ENCODE data around the gene TAOK1.
"Not testable (repeated sequence)": the region's sequence is repeated elsewhere in the genome, so short reads cannot be mapped to it uniquely, and the experiment has no call there.

TAOK1 gene

DNA sequence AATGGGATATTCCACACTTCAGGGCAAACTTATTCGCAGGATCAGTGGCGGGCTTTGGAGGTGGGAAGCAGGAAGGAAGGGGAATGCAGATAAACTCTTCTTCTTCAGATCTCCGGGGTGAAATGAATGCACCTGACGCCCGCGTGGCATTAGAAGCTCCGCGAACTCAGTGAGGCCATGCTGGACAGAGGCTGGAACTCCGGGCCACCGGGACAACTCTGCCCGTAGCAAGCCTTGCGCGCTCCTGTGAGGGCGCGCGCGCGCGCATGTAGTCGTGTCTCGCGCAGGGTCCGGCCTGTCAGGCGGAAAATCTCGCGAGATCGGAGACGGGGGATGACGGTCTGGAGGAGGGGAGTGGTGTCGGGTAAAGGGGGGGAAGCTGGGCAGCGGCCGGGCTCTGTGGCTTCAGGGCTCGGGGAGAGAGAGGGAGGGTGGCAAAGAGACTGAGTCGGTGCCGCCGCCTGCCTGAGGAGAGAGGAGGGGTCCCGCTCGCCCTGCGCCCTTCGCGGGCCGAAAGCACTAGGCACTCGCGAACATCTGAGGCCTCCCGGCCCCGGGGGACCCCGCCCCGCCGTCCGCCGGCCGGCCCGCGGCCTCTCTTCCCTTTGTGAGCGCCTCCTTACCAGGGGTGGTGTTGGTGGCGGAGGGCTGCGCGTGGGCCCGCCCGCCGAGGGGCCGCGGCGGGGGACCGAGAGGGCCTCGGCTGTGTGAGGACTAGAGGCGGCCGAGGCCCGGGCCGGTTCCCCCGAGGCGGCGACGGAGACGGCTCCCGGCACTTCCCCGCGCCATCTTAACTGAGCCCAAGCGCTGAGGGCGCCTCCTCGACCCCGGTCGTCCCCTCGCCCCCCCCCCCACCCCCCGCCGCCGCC is at the start of gene TAOK1:
Gene TAOK1, plus strand, starts transcription at position 382 of the 869 bp plus-strand sequence. CDS start 61,186 bp downstream, outside the sequence.
- peak; percentile 95 for DNase-seq (ENCODE audit: low read depth)

DNA sequence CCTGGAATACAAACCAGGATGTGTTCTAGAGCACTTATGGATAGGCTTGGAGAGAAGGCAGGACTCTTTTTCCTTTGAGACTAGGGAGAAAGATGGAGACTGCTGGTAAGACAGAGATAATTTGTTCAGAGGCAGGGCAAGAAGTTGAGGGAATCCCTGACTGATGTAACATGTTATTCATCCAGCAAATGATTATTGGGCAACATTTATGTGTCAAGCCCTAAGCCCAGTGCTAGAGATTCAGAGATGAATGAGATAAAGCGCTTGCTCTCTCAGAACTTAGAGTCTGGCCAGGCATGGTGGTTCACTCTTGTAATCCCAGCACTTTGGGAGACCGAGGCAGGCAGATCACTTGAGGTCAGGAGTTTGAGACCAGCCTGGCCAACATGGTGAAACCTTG is 48.4 kb upstream of the TAOK1 start:
- DNase-seq (ENCODE audit: low read depth): no peak

DNA sequence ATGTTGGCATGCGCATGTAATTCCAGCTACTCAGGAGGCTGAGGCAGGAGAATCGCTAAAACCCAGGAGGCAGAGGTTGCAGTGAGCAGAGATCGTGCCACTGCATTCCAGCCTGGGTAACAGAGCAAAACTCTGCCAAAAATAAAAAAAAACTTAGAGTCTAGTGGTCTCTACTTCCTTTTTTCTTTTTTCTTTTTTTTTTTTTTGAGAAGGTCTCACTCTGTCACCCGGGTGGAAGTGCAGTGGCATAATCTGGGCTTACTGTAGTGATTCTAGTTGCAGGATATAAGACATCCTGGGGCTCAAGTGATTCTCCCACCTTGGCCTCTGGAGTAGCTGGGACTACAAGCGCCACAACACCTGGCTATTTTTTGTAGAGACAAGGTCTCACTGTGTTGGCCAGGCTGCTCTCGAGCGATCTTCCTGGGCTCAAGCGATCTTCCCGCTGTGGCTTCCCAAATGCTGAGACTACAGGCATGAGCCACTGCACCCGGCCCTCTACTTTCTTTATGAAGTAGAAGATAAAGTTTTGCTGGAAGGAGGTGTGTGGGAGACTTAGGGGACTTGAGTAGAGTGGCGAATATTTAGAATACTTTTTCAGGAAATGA is 47.9 kb upstream of the TAOK1 start:
- DNase-seq (ENCODE audit: low read depth): no peak

DNA sequence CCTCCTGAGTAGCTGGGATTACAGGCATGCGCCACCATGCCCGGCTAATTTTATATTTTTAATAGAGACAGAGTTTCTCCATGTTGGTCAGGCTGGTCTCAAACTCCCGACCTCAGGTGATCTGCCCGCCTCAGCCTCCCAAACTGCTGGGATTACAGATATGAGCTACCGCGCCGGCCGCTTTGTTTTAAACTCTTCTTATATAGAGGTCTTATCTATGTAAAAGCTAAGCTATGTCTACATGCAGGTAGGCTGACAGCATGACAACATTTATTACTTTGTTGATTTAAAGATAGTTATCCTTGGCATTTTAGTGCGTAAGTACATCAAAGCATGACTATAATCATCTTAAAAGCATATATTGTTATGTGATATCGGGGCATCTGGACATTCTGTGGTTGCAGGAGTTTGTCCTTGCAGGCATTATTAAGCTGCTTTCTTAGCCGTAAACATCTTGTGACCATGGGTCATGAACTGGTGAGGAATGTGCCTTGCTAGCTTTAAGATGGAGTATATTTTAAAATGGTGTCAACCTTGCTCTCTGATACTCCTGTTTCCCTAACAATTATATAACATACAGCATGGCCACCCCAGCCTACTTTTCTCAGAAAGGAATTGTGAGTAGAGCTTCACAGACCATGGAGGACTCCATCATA is 45.8 kb upstream of the TAOK1 start:
- no peak for DNase-seq (ENCODE audit: low read depth)

GRCh38 chr17:29345066-29345465 is 45.1 kb upstream of the TAOK1 start:
- DNase-seq (ENCODE audit: low read depth): no peak

- not testable (repeated sequence) for DNase-seq (ENCODE audit: low read depth)
Measured at GRCh38 chr17:29345470-29345869, 44.7 kb upstream of the TAOK1 start.

DNA sequence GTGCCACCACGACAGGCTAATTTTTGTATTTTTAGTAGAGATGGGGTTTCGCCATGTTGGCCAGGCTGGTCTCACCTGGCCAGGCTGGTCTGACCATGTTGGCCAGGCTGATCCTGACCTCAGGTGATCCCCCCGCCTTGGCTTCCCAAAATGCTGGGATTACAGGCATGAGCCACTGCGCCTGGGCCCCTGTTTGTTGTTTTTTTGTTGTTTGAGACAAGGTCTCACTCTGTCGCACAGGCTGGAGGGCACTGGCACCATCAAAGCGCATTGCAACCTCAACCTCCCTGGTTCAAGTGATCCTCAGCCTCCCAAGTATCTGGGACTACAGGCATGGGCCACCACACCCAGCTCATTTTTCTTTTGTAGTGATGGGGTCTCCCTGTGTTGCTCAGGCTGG is 43.7 kb upstream of the TAOK1 start:
- DNase-seq (ENCODE audit: low read depth): no peak

GRCh38 chr17:29347831-29348629 is 42.1 kb upstream of the TAOK1 start:
- no peak for DNase-seq (ENCODE audit: low read depth)

DNA sequence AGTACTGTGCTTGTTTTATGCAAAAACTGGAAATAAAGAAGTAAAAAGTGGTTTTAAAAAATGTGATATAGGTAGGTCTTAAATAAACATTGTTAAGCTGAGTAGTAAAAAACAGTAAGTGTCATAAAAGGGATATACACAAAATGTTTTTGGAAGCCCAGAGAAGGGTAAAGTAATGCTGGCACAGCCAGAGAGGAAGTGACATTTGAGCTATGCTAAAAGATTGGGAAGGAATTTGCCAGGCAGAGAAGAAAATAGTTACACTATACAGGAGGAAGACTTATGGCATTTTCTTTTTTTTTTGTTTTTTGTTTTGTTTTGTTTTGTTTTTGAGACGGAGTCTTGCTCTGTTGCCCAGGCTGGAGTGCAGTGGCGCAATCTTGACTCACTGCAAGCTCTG is 40.8 kb upstream of the TAOK1 start:
- no peak for DNase-seq (ENCODE audit: low read depth)

- DNase-seq (ENCODE audit: low read depth): no peak
Measured at GRCh38 chr17:29352146-29352545, 38.0 kb upstream of the TAOK1 start.

GRCh38 chr17:29357232-29357631 is 32.9 kb upstream of the TAOK1 start:
- no peak for DNase-seq (ENCODE audit: low read depth)

DNA sequence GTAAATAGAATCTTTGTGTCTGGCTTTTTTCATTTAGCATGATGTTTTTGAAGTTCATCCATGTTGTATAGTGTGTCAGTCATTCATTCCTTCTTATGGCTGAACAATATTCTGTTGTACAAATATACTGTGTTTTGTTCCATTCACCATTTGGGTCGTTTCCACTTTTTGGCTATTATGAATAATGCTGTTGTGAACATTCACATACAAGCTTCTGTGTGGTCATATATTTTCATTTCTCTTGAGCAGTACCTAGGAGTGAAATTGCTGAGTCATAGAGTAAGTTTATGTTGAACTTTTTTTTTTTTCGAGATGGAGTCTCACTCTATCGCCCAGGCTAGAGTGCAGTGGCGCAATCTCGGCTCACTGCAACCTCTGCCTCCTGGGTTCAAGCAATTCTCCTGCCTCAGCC is 32.3 kb upstream of the TAOK1 start:
- no peak for DNase-seq (ENCODE audit: low read depth)

DNA sequence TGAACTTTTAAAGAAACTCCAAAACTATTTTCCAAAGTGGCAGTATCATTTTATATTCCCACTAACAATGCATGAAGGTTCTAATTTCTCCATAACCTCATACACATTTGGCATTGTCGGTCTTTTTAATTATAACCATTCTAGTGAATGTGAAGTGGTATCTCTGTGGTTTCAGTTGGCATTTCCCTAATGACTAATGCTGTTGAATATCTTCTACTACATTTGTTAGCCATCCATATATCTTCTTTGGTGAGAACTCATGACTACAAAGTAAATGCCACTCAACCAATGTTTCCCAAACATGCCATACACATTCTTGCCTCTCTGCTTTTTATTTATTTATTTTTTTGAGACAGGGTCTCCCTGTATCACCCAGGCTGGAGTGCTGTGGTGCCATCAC is 31.7 kb upstream of the TAOK1 start:
- DNase-seq (ENCODE audit: low read depth): no peak

- DNase-seq (ENCODE audit: low read depth): no peak
Measured at GRCh38 chr17:29359777-29360176, 30.4 kb upstream of the TAOK1 start.

GRCh38 chr17:29363716-29364115 is 26.4 kb upstream of the TAOK1 start:
- no peak for DNase-seq (ENCODE audit: low read depth)

GRCh38 chr17:29364691-29365090 is 25.5 kb upstream of the TAOK1 start:
- no peak for DNase-seq (ENCODE audit: low read depth)

- no peak for DNase-seq (ENCODE audit: low read depth)
Measured at GRCh38 chr17:29368161-29368560, 22.0 kb upstream of the TAOK1 start.

- DNase-seq (ENCODE audit: low read depth): no peak
Measured at GRCh38 chr17:29368926-29369325, 21.2 kb upstream of the TAOK1 start.

GRCh38 chr17:29369831-29370735 is 20.1 kb upstream of the TAOK1 start:
- peak; percentile 26 for DNase-seq (ENCODE audit: low read depth)

DNA sequence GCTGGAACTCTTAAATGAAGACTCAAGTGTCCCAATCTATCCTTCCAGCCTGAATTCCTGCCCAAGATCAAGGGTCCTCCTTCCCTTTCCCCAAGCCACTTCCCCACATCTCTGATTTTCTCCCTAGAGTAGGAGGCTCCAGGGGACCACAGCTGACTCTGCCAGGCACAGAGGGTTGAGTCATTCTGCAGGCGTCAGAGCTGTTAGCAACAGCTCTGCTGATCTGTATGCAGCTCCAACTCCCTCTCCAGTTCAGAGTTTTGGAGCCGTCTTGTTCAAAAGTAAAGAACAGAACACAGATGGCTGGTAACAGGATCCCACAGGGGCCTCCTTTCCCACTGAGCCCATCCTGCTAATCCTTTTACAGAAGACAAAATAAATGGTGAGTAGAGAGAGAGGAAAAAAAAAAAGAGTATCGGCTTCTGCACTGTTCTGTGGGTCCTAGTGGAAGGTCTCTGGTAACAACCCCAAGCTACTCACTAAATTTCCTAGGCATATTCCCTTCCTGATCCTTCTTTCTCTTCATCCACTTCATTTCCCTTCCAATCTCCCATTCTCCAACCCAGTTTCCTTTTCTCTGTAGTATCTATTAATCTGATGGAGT is 13.4 kb upstream of the TAOK1 start:
- DNase-seq (ENCODE audit: low read depth): no peak

DNA sequence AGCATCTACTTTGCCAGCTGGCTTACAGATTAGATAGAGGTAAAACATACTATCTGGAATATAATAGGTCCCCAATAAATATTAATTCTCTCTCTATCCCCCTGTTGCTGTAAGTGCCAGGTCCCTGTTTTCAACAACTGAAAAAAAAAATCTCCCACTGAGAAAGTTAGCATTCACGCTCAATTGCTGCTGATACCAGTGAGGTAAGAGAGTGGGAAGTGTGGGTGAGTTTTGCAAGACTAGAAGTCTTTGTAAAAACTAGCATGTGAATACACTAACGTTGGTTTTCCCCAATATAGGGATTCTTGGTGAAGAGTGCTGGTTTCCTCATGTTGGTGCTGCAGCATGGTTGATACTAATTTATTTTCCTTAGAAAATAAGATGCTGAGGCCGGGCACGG is 11.7 kb upstream of the TAOK1 start:
- no peak for DNase-seq (ENCODE audit: low read depth)
